MCF 10A (cell line): ENCODE measurements around the gene MBD3L2. TPM values are rescaled to one million over a fixed set of nuclear protein-coding genes. Genes with fewer than 3 reads are reported as not detected.

ENCODE experiments used
- BruUV-seq: library from RNA; stranded (reverse); fragments of 400-500 nt; replicated peaks from 2 replicates; lab custom pipeline; 2021; lab: Mats Ljungman, UMichigan
- CTCF ChIA-PET: fragments of 300-600 bp; sonication (Branson Sonifier 250); formaldehyde crosslinking; extraction: SDS; loops from one replicate; lab custom pipeline; 2021; ENCODE audit warnings: antibody characterized with exemption, inconsistent platforms; lab: Yijun Ruan, JAX
- POLR2A ChIA-PET: fragments of 300-600, 350-650 bp; sonication (Branson Sonifier 250); formaldehyde crosslinking; extraction: SDS; loops from one replicate; lab custom pipeline; 2020; ENCODE audit warnings: antibody characterized with exemption, inconsistent platforms; lab: Yijun Ruan, JAX
- DNase-seq: peaks from one replicate; pipeline ENCODE4 v3.0.0-alpha.2; 2018; ENCODE audit not compliant: unreplicated experiment
- H3K27ac Mint-ChIP-seq: one replicate; pipeline ENCODE4 v1.8.0; 2022; ENCODE audit warnings: mild to moderate bottlenecking, low read depth, mixed read lengths; ENCODE audit not compliant: unreplicated experiment
- H3K27me3 Mint-ChIP-seq: one replicate; pipeline ENCODE4 v1.8.0; 2022; ENCODE audit warnings: mixed read lengths; ENCODE audit not compliant: insufficient read depth, unreplicated experiment
- H3K36me3 Mint-ChIP-seq: one replicate; pipeline ENCODE4 v1.8.0; 2022; ENCODE audit warnings: mild to moderate bottlenecking, moderate library complexity, mixed read lengths; ENCODE audit not compliant: insufficient read depth, unreplicated experiment
- H3K4me1 Mint-ChIP-seq: one replicate; pipeline ENCODE4 v1.8.0; 2022; ENCODE audit warnings: mixed read lengths; ENCODE audit not compliant: insufficient read depth, unreplicated experiment
- H3K4me3 Mint-ChIP-seq: one replicate; pipeline ENCODE4 v1.8.0; 2022; ENCODE audit warnings: mild to moderate bottlenecking, moderate library complexity, mixed read lengths; ENCODE audit not compliant: unreplicated experiment
- H3K9me3 Mint-ChIP-seq: one replicate; pipeline ENCODE4 v1.8.0; 2022; ENCODE audit warnings: mixed read lengths; ENCODE audit not compliant: unreplicated experiment
- intact Hi-C: fragments of 100-400 bp; cut with micrococcal nuclease; formaldehyde crosslinking; loops from 2 replicates; pipeline ENCODE4 v1.14.1; 2022
- total RNA-seq: library from RNA; stranded (reverse); gene quantifications from 2 replicates; pipeline ENCODE4 v1.2.3, GENCODE V29; 2022
- TF ChIP-seq, protein P1 (sequence below): fragments of 200-600 bp; IDR thresholded peaks from one replicate; pipeline ENCODE4 v1.8.0; 2022; ENCODE audit warnings: antibody characterized with exemption, mild to moderate bottlenecking; ENCODE audit not compliant: unreplicated experiment

The MBD3L2 gene
- total RNA-seq, 1 experiment from 2014 or later = not detected

DNA sequence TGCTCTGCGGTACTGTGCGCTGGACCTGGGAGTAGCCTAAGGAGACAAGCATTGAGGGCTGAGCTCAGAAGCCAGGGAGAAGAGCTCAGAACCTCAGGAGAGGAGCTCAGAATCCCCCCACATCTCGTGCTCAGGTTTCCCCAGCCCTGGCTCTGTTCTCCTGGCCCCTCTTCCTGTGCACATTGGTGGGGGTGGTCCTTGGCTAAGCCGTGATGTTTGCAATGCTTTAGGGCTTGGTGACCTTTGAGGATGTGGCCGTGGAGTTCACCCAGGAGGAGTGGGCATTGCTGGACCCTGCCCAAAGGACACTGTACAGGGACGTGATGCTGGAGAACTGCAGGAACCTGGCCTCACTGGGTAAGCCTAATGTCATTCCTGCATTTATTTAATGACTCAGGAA, 27.0 kb downstream of the MBD3L2 start:
- H3K36me3 Mint-ChIP-seq = peaks cover 100% of the 10 kb centered on the region
- ChIA-PET CTCF (interaction anchor here (0.5 kb wide), 1 partner anchor 50 kb away, joined by 3 read pairs; no protein-coding TSS in a partner anchor), POLR2A (interaction anchor here (0.6 to 0.8 kb wide), 3 partner anchors 9 to 603 kb away, joined by 3 read pairs; no protein-coding TSS in a partner anchor)
- peaks cover 17% of the 10 kb centered on the region for H3K9me3 Mint-ChIP-seq
- H3K4me3 Mint-ChIP-seq = no peak overlapping the region
- peaks cover 4% of the 10 kb centered on the region for H3K4me1 Mint-ChIP-seq
- no peak overlapping the region for H3K27ac Mint-ChIP-seq
- DNase-seq = no peak
- intact Hi-C loops = no loop called here
- no peaks in the 10 kb centered on the region for H3K27me3 Mint-ChIP-seq
- BruUV-seq = no TSS peak
- TF ChIP-seq, protein P1, sequence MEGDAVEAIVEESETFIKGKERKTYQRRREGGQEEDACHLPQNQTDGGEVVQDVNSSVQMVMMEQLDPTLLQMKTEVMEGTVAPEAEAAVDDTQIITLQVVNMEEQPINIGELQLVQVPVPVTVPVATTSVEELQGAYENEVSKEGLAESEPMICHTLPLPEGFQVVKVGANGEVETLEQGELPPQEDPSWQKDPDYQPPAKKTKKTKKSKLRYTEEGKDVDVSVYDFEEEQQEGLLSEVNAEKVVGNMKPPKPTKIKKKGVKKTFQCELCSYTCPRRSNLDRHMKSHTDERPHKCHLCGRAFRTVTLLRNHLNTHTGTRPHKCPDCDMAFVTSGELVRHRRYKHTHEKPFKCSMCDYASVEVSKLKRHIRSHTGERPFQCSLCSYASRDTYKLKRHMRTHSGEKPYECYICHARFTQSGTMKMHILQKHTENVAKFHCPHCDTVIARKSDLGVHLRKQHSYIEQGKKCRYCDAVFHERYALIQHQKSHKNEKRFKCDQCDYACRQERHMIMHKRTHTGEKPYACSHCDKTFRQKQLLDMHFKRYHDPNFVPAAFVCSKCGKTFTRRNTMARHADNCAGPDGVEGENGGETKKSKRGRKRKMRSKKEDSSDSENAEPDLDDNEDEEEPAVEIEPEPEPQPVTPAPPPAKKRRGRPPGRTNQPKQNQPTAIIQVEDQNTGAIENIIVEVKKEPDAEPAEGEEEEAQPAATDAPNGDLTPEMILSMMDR = no peak

- TF ChIP-seq, protein P1 = no peak
Observed at GRCh38 chr19:7078008-7078407, 28.9 kb downstream of the MBD3L2 start.

DNA sequence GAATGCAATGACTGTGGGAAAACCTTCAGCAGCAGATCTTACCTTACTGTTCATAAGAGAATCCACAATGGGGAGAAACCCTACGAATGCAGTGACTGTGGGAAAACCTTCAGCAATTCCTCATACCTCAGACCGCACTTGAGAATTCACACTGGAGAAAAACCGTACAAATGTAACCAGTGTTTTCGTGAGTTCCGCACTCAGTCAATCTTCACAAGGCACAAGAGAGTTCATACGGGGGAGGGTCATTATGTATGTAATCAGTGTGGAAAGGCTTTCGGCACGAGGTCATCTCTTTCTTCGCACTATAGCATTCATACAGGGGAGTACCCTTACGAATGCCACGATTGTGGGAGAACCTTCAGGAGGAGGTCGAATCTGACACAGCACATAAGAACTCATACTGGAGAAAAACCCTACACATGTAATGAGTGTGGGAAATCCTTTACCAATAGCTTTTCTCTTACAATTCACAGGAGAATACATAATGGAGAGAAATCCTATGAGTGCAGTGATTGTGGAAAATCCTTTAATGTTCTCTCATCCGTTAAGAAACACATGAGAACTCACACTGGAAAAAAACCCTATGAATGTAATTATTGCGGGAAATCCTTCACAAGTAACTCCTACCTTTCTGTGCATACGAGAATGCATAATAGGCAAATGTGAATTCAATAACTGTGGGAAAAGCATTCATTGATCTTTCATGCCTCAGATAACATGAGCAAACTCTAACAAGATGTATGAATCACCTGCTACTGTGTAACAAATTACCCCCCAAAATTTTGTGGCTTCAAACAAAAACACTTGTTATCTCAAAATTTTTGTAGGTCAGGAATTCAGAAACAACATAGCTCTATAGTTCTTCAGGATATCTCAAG, 34.2 kb downstream of the MBD3L2 start:
- H3K36me3 Mint-ChIP-seq = peaks cover 67% of the 10 kb centered on the region
- TSS peak; percentile 11 for BruUV-seq
- no peaks in the 10 kb centered on the region for H3K27me3 Mint-ChIP-seq
- DNase-seq = peak; percentile 38
- peaks cover 40% of the 10 kb centered on the region for H3K9me3 Mint-ChIP-seq
- TF ChIP-seq, protein P1 = no peak
- CTCF ChIA-PET = no interaction called here
- no peaks in the 10 kb centered on the region for H3K4me1 Mint-ChIP-seq
- H3K27ac Mint-ChIP-seq = no peak overlapping the region
- POLR2A ChIA-PET = interaction anchor here (0.7 to 3.5 kb wide), 2 partner anchors 13 to 16 kb away, joined by 3 to 13 read pairs; partner anchors contain the start of gene ZNF557
- intact Hi-C loops = no loop called here
- H3K4me3 Mint-ChIP-seq = no peak overlapping the region

More at GRCh38 chr19:7078008-7078407, 28.9 kb downstream of the MBD3L2 start:
- H3K4me1 Mint-ChIP-seq = no peaks in the 10 kb centered on the region
- H3K27ac Mint-ChIP-seq = no peak overlapping the region
- BruUV-seq = no TSS peak
- intact Hi-C loops = no loop called here
- ChIA-PET CTCF (interaction anchor here (0.7 kb wide), 1 partner anchor 1568 kb away, joined by 4 read pairs; no protein-coding TSS in a partner anchor), POLR2A (interaction anchor here (0.8 kb wide), 1 partner anchor 9 kb away, joined by 3 read pairs; the partner anchor contains the start of gene ZNF557)
- peaks cover 27% of the 10 kb centered on the region for H3K9me3 Mint-ChIP-seq
- H3K36me3 Mint-ChIP-seq = peaks cover 100% of the 10 kb centered on the region
- no peaks in the 10 kb centered on the region for H3K27me3 Mint-ChIP-seq
- no peak overlapping the region for H3K4me3 Mint-ChIP-seq
- no peak for DNase-seq

- H3K9me3 Mint-ChIP-seq = peaks cover 19% of the 10 kb centered on the region
- H3K4me3 Mint-ChIP-seq = no peak overlapping the region
- ChIA-PET CTCF (interaction anchor here (0.7 kb wide), 1 partner anchor 1054 kb away, joined by 3 read pairs; no protein-coding TSS in a partner anchor), POLR2A (interaction anchor here (0.7 kb wide), 1 partner anchor 19 kb away, joined by 3 read pairs; no protein-coding TSS in a partner anchor)
- peaks cover 10% of the 10 kb centered on the region for H3K36me3 Mint-ChIP-seq
- TF ChIP-seq, protein P1 = no peak
- no TSS peak for BruUV-seq
- H3K27me3 Mint-ChIP-seq = no peaks in the 10 kb centered on the region
- no peaks in the 10 kb centered on the region for H3K4me1 Mint-ChIP-seq
- intact Hi-C loops = no loop called here
- no peak overlapping the region for H3K27ac Mint-ChIP-seq
- no peak for DNase-seq
Observed at GRCh38 chr19:7088999-7089398, 39.9 kb downstream of the MBD3L2 start.
